D721Med (cell line): ENCODE data around the gene ZNF888.
"Not testable (repeated sequence)": the region's sequence is repeated elsewhere in the genome, so short reads cannot be mapped to it uniquely, and the experiment has no call there.

Experiments
- DNase-seq: peaks from one replicate; pipeline ENCODE4 v3.0.0; 2011; ENCODE audit warnings: low spot score; ENCODE audit not compliant: insufficient read length
- FAIRE-seq: peaks from 2 replicates; lab custom pipeline; 2011; peaks lifted over from hg19 to GRCh38; lab: Jason Lieb, UNC
- TF ChIP-seq, protein P1 (sequence below): IDR thresholded peaks from 2 replicates; pipeline ENCODE4 v1.5.1; 2012; ENCODE audit warnings: mild to moderate bottlenecking, control low read depth; ENCODE audit not compliant: insufficient read depth; ENCODE audit errors: missing control alignments

ZNF888 gene

DNA sequence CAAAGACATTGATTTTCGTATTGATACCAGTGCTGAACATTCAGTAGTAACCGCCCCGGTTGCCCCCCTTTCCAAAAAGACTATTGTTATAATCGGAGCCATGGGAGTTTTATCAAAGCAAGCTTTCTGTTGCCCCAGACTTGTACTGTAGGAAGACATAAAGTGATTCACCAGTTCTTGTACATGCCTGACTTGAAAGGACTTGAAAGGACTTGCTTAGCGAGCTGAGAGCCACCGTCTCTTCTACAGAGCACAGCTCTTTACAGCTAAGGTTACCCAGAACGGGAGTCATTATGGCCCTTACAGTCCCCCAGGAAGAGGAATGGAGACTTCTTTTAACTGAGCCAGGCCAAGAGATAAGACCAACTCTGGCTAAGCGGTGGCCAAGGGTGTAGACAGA is 34.4 kb upstream of the ZNF888 start:
- no peak for DNase-seq
- FAIRE-seq, result no peak
- TF ChIP-seq, protein P1, sequence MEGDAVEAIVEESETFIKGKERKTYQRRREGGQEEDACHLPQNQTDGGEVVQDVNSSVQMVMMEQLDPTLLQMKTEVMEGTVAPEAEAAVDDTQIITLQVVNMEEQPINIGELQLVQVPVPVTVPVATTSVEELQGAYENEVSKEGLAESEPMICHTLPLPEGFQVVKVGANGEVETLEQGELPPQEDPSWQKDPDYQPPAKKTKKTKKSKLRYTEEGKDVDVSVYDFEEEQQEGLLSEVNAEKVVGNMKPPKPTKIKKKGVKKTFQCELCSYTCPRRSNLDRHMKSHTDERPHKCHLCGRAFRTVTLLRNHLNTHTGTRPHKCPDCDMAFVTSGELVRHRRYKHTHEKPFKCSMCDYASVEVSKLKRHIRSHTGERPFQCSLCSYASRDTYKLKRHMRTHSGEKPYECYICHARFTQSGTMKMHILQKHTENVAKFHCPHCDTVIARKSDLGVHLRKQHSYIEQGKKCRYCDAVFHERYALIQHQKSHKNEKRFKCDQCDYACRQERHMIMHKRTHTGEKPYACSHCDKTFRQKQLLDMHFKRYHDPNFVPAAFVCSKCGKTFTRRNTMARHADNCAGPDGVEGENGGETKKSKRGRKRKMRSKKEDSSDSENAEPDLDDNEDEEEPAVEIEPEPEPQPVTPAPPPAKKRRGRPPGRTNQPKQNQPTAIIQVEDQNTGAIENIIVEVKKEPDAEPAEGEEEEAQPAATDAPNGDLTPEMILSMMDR, result no peak

DNA sequence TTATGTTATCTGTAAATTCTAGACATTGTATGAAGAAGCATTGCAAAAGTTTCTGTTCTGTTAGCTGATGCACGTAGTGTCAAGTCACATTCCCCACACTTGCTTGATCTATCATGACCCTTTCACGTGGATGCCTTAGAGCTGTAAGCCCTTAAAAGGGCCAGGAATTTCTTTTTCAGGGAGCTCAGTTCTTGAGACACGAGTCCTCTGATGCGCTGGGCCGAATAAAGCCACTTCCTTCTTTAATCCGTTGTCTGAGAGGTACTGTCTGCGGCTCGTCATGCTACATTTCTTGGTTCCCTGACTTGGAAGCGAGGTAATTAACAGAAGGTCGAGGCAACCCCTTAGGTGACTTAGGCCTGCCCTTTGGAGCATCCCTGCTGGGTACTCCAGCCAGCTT is 33.7 kb upstream of the ZNF888 start:
- no peak for FAIRE-seq
- no peak for DNase-seq
- TF ChIP-seq, protein P1, result no peak

DNA sequence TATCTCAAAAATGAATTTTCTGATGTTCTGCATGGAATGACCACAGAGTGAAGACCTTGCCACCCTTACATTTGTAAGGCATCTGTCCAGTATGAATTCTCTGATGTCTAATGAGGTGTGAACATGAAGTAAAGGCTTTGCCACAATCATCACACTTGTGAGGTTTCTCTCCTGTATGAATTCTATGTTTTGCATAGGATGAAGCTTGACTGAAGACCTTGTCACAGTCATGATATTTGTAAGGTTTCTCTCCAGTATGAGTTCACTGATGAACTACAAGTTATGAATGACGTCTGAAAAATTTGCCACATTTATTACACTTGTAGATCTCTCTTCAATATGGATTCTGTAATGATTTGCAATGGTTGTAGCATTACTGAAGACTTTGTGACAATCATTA is 26.2 kb upstream of the ZNF888 start:
- TF ChIP-seq, protein P1, result no peak
- DNase-seq (no peak), FAIRE-seq (no peak)

DNA sequence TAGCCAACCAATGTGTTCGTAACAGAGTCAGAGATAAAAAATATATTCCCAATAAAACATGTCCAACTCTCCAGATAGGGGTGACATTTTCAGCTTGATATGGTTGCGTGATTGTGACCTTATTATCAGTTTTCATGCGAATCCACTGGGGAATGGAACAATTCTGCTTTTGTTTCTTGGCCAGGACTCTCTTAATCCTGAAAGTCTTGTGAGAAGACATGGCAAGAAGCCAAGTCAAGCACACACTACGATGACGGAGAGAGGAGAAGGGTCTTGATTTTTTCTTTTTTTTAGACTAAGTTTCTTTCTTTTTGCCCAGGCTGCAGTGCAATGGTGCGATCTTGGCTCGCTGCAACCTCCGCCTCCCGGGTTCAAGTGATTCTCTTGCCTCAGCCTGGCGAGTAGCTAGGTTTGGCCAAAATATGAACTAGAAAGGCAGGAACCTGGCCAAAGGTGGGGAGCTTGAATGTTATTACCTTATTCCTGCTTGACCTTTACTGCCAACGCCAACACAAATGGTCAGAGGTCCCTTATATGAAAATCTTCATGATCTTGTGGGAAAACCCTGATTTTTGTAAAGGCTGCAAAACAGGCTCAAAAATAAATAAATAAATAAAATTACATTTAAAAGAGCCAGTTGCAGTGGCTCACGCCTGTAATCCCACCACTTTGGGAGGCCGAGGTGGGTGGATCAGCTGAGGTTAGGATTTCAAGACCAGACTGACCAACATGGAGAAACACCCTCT is 25.0 kb upstream of the ZNF888 start:
- no peak for FAIRE-seq
- DNase-seq, result no peak

DNA sequence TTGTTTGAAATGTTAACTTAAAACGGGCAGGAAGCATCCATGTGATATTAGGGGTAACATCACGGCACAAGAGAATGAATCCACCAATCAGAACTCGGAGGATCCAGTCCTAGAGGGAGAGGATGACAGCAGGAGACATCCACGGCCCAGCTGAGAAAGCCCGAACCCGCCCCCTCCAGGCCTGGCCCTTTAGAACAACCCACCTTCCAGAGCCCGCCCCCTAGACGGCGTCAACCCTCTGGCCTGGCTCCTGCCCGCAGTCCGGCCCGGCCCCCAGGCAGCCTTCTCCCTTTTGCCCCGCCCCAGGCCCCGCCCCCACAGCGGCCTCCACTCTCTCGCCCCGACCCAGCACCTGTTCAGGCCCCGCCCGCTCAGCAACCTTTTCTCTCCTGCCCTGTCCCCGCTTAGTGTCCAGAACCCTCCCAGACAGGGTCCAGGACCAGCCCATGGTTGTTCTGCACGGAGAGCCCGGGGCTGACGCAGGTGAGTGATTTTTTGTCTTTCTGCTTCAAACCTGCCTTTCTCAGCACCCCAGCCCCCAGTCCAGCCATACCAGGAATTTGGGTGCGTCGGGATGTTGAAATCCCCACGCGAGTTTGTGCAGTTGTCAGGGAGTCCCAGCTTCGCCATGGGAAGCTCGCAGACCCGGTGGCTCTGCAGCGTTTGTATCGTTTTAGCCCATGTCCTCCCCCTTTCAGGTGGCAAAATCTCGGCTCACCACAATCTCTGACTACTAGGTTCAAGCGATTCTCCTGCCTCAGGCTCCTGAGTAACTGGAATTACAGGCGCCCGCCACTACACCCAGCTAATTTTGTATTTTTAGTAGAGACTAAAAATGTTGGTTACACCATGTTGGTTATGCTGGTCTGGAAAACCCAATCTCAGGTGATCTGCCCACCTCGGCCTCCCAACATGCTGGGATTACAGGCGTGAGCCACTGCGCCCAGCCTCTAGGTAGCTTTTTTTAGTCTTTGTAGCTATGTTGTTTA is 23.4 kb upstream of the ZNF888 start:
- FAIRE-seq, result no peak
- TF ChIP-seq, protein P1, result no peak
- no peak for DNase-seq

More for the DNA sequence above, 25.0 kb upstream of the ZNF888 start:
- TF ChIP-seq, protein P1, result no peak

DNA sequence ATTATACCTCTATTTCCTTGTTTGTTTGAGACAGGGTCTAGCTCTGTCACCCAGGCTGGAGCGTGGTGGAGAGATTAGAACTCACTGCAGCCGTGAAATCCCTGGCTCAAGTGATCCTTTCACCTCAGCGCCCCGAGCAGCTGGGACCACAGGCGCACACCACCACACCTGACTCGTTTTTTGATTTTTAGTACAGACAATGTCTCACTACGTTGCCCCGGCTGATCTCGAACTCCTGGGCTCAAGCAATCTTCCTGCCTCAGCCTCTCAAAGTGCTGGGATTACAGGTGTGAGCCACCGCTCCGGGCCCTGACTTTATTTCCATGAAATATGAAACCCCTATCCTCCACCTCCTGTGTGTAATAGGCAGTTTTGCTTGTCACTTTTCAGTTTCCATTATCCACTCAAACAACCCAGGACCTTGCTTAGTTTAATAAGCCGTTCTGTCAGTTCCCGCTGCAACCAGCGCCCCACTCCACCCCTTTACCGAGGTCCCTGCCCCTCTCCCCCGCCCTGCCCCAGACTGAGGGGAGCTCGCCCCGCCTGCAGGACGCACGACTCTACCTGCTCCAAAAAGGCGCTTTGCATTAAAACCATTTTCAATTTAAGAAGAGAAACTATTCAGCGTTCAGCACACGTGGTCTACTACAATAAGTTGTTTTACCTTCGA is 22.6 kb upstream of the ZNF888 start:
- no peak for DNase-seq
- TF ChIP-seq, protein P1, result no peak
- no peak for FAIRE-seq

DNA sequence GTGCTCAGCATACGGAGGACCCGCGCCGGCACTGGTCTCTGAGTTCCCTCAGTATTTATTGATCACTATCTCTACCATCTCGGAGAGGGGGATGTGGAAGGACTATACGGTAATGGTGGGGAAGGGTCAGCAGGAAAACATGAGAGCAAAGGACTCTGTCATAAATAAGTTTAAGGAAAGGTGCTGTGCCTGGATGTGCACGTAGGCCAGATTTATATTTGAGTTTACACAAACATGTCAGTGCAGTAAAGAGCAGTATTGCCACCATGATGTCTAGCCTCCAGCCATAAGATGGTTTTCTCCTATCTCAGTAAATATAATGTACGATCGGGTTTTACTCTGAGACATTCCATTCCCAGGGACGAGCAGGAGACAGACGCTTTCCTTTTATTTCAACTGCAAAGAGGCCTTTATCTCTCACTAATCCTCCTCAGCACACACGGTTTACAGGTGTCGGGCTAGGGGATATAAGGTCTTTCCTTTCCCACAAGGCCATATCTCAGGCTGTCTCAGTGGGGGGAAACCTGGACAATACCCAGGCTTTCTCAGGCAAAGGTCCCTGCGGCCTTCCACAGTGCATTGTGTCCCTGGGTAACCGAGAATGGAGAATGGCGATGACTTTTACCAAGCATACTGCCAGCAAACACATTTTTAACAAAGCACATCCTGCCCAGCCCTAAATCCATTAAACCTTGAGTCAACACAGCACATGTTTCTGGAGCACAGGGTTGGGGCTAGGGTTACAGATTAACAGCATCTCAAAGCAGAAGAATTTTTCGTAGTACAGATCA is 21.7 kb upstream of the ZNF888 start:
- not testable (repeated sequence) for DNase-seq, FAIRE-seq
